Keratinocyte (primary cell): ENCODE results near the gene TMEM200B. TPM values are rescaled to one million over a fixed set of nuclear protein-coding genes. Genes with fewer than 3 reads are reported as not detected.

Source experiments
- DNase-seq: peaks from one replicate; pipeline ENCODE4 v3.0.0-alpha.2; 2011; ENCODE audit warnings: low read depth, missing footprints, low spot score
- FAIRE-seq: peaks from 2 replicates; lab custom pipeline; 2011; peaks lifted over from hg19 to GRCh38; lab: Jason Lieb, UNC
- H2AFZ ChIP-seq: 2 replicates; pipeline ENCODE4 v1.6.0; 2012; ENCODE audit warnings: low read length, control low read depth, inconsistent platforms; ENCODE audit not compliant: control insufficient read depth
- H3K27ac ChIP-seq: 2 replicates; pipeline ENCODE4 v1.5.1; 2011; ENCODE audit warnings: low read length; ENCODE audit not compliant: control insufficient read depth, insufficient read depth
- H3K27me3 ChIP-seq: 3 replicates; pipeline ENCODE4 v1.6.0; 2011; ENCODE audit warnings: low read length; ENCODE audit not compliant: control insufficient read depth, insufficient read depth; ENCODE audit errors: extremely low read depth
- H3K36me3 ChIP-seq, 2 experiments: 2 replicates in 1 of 2; 3 replicates in 1 of 2; pipeline ENCODE4 v1.5.1; 2011; ENCODE audit warnings: low read length in 2 of 2, mild to moderate bottlenecking in 1 of 2; ENCODE audit not compliant: control insufficient read depth in 2 of 2, insufficient read depth in 2 of 2; ENCODE audit errors: extremely low read depth in 1 of 2
- H3K4me1 ChIP-seq: 3 replicates; pipeline ENCODE4 v1.5.1; 2011; ENCODE audit warnings: low read length; ENCODE audit not compliant: control insufficient read depth, insufficient read depth; ENCODE audit errors: extremely low read depth
- H3K4me2 ChIP-seq: 3 replicates; pipeline ENCODE4 v1.6.0; 2011; ENCODE audit warnings: low read depth, low read length; ENCODE audit not compliant: control insufficient read depth, insufficient read depth; ENCODE audit errors: extremely low read depth
- H3K4me3 ChIP-seq, 3 experiments: fragments of 200-600 bp in 1 of 3; sonication (generic) in 1 of 3; 2 replicates in 2 of 3; 3 replicates in 1 of 3; pipeline ENCODE4 v1.5.1; 2011 to 2016; ENCODE audit warnings: low read length in 3 of 3, mild to moderate bottlenecking in 3 of 3, control low read depth in 2 of 3, inconsistent platforms in 1 of 3, low read depth in 1 of 3, mixed read lengths in 1 of 3, mixed run types in 1 of 3, moderate library complexity in 1 of 3; ENCODE audit not compliant: control insufficient read depth in 2 of 3, insufficient read depth in 2 of 3; ENCODE audit errors: extremely low read depth in 1 of 3
- H3K79me2 ChIP-seq: 2 replicates; pipeline ENCODE4 v1.6.0; 2012; ENCODE audit warnings: low read length; ENCODE audit not compliant: control insufficient read depth, insufficient read depth
- H3K9ac ChIP-seq: 3 replicates; pipeline ENCODE4 v1.6.0; 2011; ENCODE audit warnings: low read length; ENCODE audit not compliant: control insufficient read depth, insufficient read depth; ENCODE audit errors: extremely low read depth
- H3K9me1 ChIP-seq: 3 replicates; pipeline ENCODE4 v1.6.0; 2011; ENCODE audit warnings: low read length; ENCODE audit not compliant: control insufficient read depth, insufficient read depth; ENCODE audit errors: extremely low read depth
- H3K9me3 ChIP-seq: 2 replicates; pipeline ENCODE4 v1.5.1; 2012; ENCODE audit warnings: low read depth, low read length; ENCODE audit not compliant: control insufficient read depth
- H4K20me1 ChIP-seq: 3 replicates; pipeline ENCODE4 v1.6.0; 2011; ENCODE audit warnings: low read length; ENCODE audit not compliant: control insufficient read depth, insufficient read depth; ENCODE audit errors: extremely low read depth
- CTCF ChIP-seq, 3 experiments: IDR thresholded peaks in 1 of 3; conservative IDR thresholded peaks in 1 of 3; optimal IDR thresholded peaks in 1 of 3; 2 replicates in 2 of 3; 3 replicates in 1 of 3; pipeline versions ENCODE3 to v1.5.1; 2011; ENCODE audit warnings: low read length in 3 of 3, mild to moderate bottlenecking in 3 of 3, moderate library complexity in 2 of 3, control low read depth in 1 of 3, inconsistent platforms in 1 of 3; ENCODE audit not compliant: insufficient read depth in 2 of 3; ENCODE audit errors: extremely low read depth in 1 of 3
- EZH2 ChIP-seq: IDR thresholded peaks from one replicate; pipeline ENCODE4 v1.6.1; 2012; ENCODE audit warnings: inconsistent platforms, mild to moderate bottlenecking, low read length, moderate library complexity
- dilution Hi-C: fragments of 300-500 bp; cut with MboI; formaldehyde crosslinking; loops from one replicate; pipeline ENCODE4 v1.7.0; 2020; ENCODE audit warnings: low sequenced_read_pairs; ENCODE audit not compliant: extremely low pct_ligation_motif_present
- polyA plus RNA-seq, 5 experiments: library from polyadenylated mRNA; depleted of rRNA in 3 of 5; stranded (reverse) in 3 of 5; stranded (forward) in 1 of 5; unstranded in 1 of 5; fragments of >200 nt; gene quantifications; 1 replicate in 1 of 5; 2 replicates in 3 of 5; 3 replicates in 1 of 5; pipeline versions ENCODE4 v1.2.1 to v1.2.3, GENCODE V29; 2011 to 2012; ENCODE audit warnings: missing spikeins in 2 of 5, low read depth in 1 of 5, low replicate concordance in 1 of 5

TMEM200B gene
- polyA plus RNA-seq, 1 donor (not counting 4 experiments of a cell fraction or from before 2014, with no cell fraction given) = 0.59 TPM

- Histone ChIP-seq H4K20me1 (no peaks in the 10 kb centered on the region), H2AFZ (no peak overlapping the region), H3K4me2 (no peak overlapping the region), H3K4me1 (peaks cover 5% of the 10 kb centered on the region), H3K27me3 (peaks cover 15% of the 10 kb centered on the region), H3K36me3 (no peaks in the 10 kb centered on the region), H3K9me1 (no peaks in the 10 kb centered on the region), H3K79me2 (no peaks in the 10 kb centered on the region), H3K27ac (no peak overlapping the region), H3K9ac (no peak overlapping the region), H3K9me3 (no peaks in the 10 kb centered on the region), H3K4me3 (no peak overlapping the region)
- dilution Hi-C loops = no loop called here
- TF ChIP-seq EZH2 = no peak
- no peak for TF ChIP-seq CTCF (optimal IDR thresholded peaks at IDR 0.05 in 1 of 3, IDR thresholded peaks at IDR 0.05 in 1 of 3, conservative IDR thresholded peaks at IDR 0.05 in 1 of 3; ENCODE audit: extremely low read depth in 1 of 3, insufficient read depth in 2 of 3, low read length in 3 of 3)
- FAIRE-seq (no peak), DNase-seq (no peak)
Measured at GRCh38 chr1:29129916-29130315, 6.2 kb upstream of the TMEM200B start.

- no peaks in the 10 kb centered on the region for H3K9me1 ChIP-seq
- TF ChIP-seq EZH2 = no peak
- H3K27ac ChIP-seq = no peak overlapping the region
- no peak overlapping the region for H3K4me2 ChIP-seq
- H2AFZ ChIP-seq = no peak overlapping the region
- H3K27me3 ChIP-seq = peaks cover 13% of the 10 kb centered on the region
- no peak for DNase-seq
- no peaks in the 10 kb centered on the region for H3K36me3 ChIP-seq
- no peak overlapping the region for H3K9ac ChIP-seq
- H3K4me1 ChIP-seq = peaks cover 6% of the 10 kb centered on the region
- no peaks in the 10 kb centered on the region for H4K20me1 ChIP-seq
- no peaks in the 10 kb centered on the region for H3K9me3 ChIP-seq
- no peaks in the 10 kb centered on the region for H3K79me2 ChIP-seq
- H3K4me3 ChIP-seq = no peak overlapping the region
- FAIRE-seq = no peak
- dilution Hi-C loops = no loop called here
Measured at GRCh38 chr1:29128739-29129138, 5.0 kb upstream of the TMEM200B start.

GRCh38 chr1:29126198-29126597 lies 2.5 kb upstream of the TMEM200B start:
- TF ChIP-seq EZH2 = no peak
- no peak overlapping the region for H3K9ac ChIP-seq
- H3K4me3 ChIP-seq = no peak overlapping the region
- H3K4me1 ChIP-seq = peaks cover 10% of the 10 kb centered on the region
- H2AFZ ChIP-seq = no peak overlapping the region
- H4K20me1 ChIP-seq = no peaks in the 10 kb centered on the region
- H3K9me1 ChIP-seq = no peaks in the 10 kb centered on the region
- H3K27ac ChIP-seq = no peak overlapping the region
- H3K4me2 ChIP-seq = no peak overlapping the region
- no peak for FAIRE-seq
- H3K27me3 ChIP-seq = peaks cover 33% of the 10 kb centered on the region
- no peaks in the 10 kb centered on the region for H3K36me3 ChIP-seq
- no peaks in the 10 kb centered on the region for H3K79me2 ChIP-seq
- dilution Hi-C loops = no loop called here
- H3K9me3 ChIP-seq = no peaks in the 10 kb centered on the region
- DNase-seq = no peak
